GM18951 (cell line): ENCODE results near the gene ALPK1.
"Not testable (repeated sequence)": the region's sequence is repeated elsewhere in the genome, so short reads cannot be mapped to it uniquely, and the experiment has no call there.

ENCODE experiments used
- POLR2A ChIP-seq: IDR thresholded peaks from 4 replicates; pipeline ENCODE4 v1.6.1; 2011; ENCODE audit warnings: mild to moderate bottlenecking; ENCODE audit not compliant: insufficient read length, insufficient read depth; ENCODE audit errors: extremely low read depth
- in situ Hi-C: fragments of 300-500 bp; cut with MboI; formaldehyde crosslinking; loops from one replicate; pipeline ENCODE4 v1.12.0; 2022; ENCODE audit warnings: low sequenced_read_pairs, mixed read lengths, inconsistent platforms; ENCODE audit not compliant: unreplicated experiment

ALPK1 gene

DNA sequence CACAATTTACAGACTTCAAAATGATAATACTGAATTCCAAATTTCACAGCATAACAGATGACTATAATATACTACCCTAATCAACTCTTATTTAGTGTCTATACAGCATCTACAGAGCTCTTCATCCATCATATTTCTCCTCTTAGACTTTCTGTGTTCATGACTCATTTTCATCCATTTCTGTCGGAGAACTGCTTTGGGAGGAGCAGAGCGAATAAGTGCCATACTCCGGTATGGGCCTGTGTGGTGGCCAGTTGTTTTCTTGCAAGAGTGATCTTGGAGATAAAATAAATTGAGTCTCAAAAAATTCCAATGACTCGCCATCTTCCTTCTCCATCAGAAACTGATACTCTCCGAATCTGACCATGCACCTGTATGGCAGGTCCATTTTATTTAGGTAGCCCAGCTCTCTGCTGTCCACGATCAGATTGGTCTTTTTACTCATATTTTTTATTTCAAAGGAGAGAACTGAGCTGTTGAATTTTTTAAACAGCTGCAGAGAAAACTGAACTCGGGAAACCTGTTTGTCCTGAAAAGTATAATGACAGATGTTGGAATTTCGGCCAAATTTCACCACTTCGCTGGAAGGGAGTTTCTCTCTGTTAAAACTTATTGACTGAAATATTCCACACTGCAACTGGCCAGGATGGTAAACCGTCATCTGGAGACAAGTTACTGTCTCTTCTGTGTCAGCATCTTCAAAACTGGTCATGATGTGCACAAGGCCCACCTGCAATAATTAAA is 19.3 kb upstream of the ALPK1 start:
- in situ Hi-C loops = no loop called here
- no peak for TF ChIP-seq POLR2A

DNA sequence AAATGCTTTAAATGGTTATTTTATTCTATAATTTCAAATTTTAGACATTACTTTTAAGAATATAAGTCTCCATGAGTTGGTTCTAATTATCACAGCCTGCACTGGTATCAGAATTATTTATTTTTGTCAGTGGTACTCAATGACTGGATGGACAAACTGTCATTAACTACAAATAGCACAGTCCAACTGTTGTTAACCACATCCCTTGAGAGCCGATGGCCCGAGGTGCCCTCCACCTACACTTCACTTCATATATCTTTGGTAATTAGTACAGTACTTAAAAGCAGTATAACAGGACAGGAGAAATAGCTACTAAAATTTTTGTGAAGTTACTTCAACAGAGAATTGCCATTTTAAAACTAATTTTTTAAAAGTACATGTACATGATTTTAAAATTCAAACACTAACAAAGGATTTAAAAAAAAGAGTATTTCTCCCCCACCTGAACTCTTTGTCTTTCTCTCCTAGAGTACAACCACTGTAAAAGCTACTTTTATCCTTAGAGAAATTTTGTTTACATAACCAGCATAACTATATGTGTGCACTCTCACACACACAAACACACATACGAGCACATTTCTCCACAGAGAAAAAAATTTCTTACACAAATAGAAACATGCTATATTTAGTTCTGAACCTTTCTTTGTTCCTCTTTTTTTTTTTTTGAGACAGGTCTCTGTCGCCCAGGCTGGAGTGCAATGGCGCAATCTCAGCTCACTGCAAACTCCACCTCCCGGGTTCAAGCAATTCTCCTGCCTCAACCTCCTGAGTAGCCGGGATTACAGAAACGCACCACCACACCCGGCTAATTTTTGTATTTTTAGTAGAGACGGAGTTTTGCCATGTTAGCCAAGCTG is 17.9 kb upstream of the ALPK1 start:
- no peak for TF ChIP-seq POLR2A
- in situ Hi-C loops = no loop called here

- no peak for TF ChIP-seq POLR2A
- in situ Hi-C loops = no loop called here
Measured at GRCh38 chr4:112279882-112280315, 17.3 kb upstream of the ALPK1 start.

GRCh38 chr4:112280386-112281056 is 16.6 kb upstream of the ALPK1 start:
- in situ Hi-C loops = no loop called here
- no peak for TF ChIP-seq POLR2A

- in situ Hi-C loops = not testable (repeated sequence)
Measured at GRCh38 chr4:112281895-112282398, 15.2 kb upstream of the ALPK1 start.

DNA sequence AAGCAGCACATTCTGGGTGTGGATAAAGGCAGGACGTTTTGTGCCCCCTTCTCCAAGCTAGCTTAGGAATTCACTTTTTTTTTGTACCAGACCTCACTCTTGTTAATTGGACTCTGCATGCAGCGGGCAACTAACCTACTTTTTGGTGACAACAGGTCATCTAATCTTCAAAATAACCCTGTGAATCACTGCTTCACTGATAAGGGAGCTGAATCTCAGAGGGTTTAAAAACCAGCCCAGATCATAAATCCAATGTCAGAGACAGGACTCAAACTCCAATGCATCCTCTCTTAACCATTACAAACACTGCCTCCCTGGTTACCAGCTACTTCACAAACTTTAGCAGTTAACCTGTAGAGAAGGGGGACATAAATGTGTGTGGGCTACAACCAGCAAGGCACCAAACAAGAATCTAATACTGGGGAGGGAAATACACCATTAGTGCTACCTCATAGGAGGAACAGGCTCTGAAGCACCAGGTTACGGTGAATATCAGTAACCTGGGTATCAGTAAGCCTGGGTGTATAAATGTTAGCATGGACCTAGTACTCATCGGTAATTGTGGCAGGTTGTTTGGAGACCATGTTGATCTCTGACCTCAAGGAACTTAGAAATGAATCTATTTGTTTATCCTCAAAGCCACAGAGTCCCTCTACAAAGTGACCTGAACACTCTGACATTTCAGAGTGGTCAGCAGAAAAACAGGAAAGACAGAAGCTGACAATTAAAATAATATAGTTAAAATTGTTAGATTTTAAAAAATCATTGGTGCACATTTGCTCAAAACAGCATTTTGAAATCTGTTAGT is 14.1 kb upstream of the ALPK1 start:
- TF ChIP-seq POLR2A = no peak
- in situ Hi-C loops = no loop called here

GRCh38 chr4:112284166-112284565 is 13.0 kb upstream of the ALPK1 start:
- no peak for TF ChIP-seq POLR2A
- in situ Hi-C loops = no loop called here

- in situ Hi-C loops = no loop called here
- peak; percentile 36 for TF ChIP-seq POLR2A
Measured at GRCh38 chr4:112284662-112285411, 12.3 kb upstream of the ALPK1 start.

- TF ChIP-seq POLR2A = peak; percentile 60
- in situ Hi-C loops = no loop called here
Measured at GRCh38 chr4:112287258-112287989, 9.7 kb upstream of the ALPK1 start.

DNA sequence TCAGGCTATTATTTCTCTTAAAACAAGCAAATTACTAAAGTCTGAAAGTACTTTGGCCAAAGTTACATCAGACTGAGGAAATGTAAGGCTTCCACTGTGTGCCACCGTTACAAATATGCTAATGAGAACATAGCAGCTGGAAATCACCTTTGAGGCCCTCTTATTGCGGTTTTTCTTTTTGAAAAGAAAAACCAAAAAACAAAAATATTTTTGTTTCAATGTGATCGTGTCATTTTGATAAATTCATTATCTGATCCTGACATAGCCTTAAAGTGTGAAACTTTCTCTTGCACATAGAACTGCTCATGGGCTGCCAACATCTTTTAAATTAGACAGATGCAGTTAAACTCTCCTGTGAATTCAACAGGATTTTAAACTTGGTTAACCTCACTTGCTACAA is 8.7 kb upstream of the ALPK1 start:
- in situ Hi-C loops = no loop called here
- TF ChIP-seq POLR2A = no peak

GRCh38 chr4:112289407-112290253 is 7.5 kb upstream of the ALPK1 start:
- TF ChIP-seq POLR2A = no peak
- in situ Hi-C loops = no loop called here
